Measurements from ENCODE around the gene LBP. TPM values are rescaled to one million over a fixed set of nuclear protein-coding genes. Genes with fewer than 3 reads are reported as not detected.

LBP gene
- total RNA-seq, 1 donor from 2014 or later: not detected

DNA sequence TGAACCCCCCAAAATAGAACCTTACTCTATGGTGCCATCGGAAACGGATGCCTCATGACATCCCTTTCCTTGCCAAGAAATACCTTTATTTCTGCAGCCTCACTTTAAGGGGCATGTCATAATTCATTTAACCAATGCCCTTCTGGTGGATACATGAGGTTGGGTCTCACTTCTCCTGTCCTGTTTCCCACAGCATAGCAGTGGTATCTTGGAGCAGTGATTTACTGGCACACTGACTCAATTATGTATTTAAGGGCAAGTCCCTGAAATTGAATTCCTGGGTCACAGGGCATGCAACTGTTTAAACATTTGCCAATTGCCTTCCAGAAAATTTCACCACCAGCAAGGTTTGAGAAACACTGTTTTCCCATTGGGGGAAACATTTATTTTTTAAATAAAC, 639 bp upstream of the LBP start:
- H3K4me3 ChIP-seq (ENCODE audit: low read depth, low read length): no peak overlapping the region
- DNase-seq (ENCODE audit: low read depth): peak; percentile 66
- TF ChIP-seq, protein P1, sequence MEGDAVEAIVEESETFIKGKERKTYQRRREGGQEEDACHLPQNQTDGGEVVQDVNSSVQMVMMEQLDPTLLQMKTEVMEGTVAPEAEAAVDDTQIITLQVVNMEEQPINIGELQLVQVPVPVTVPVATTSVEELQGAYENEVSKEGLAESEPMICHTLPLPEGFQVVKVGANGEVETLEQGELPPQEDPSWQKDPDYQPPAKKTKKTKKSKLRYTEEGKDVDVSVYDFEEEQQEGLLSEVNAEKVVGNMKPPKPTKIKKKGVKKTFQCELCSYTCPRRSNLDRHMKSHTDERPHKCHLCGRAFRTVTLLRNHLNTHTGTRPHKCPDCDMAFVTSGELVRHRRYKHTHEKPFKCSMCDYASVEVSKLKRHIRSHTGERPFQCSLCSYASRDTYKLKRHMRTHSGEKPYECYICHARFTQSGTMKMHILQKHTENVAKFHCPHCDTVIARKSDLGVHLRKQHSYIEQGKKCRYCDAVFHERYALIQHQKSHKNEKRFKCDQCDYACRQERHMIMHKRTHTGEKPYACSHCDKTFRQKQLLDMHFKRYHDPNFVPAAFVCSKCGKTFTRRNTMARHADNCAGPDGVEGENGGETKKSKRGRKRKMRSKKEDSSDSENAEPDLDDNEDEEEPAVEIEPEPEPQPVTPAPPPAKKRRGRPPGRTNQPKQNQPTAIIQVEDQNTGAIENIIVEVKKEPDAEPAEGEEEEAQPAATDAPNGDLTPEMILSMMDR (conservative IDR thresholded peaks at IDR 0.05; ENCODE audit: low read depth, low read length): no peak

- DNase-seq (ENCODE audit: low read depth): no peak
- TF ChIP-seq, protein P1 (conservative IDR thresholded peaks at IDR 0.05; ENCODE audit: low read depth, low read length): no peak
- peak overlapping the region; percentile 3 for H3K4me3 ChIP-seq (ENCODE audit: low read depth, low read length)
Observed at GRCh38 chr20:38346741-38347140, 459 bp downstream of the LBP start.

DNA sequence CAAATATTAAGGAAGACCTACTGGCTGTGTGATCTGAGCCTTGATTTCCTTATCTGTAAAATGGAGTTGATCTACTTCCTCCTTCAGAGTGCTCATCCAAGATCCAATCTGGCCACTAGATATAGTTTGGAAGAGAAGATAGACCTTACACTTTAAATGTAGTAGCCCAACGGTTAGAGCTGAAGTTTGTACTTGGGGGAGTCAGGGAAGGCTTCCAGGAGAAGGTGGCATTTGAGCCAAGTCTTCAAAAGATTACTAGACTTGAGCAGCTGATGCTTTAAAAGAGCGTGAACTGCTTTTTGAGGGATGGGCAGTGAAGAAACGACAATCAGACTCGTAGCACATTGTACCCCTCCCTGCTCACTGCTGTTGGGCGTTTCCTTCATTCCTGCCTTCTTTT, 3.6 kb downstream of the LBP start:
- H3K4me3 ChIP-seq (ENCODE audit: low read depth, low read length): no peak overlapping the region
- TF ChIP-seq, protein P1 (conservative IDR thresholded peaks at IDR 0.05; ENCODE audit: low read depth, low read length): no peak
- DNase-seq (ENCODE audit: low read depth): no peak

GRCh38 chr20:38350879-38351775, 4.8 kb downstream of the LBP start:
- DNase-seq (ENCODE audit: low read depth): no peak
- TF ChIP-seq, protein P1 (conservative IDR thresholded peaks at IDR 0.05; ENCODE audit: low read depth, low read length): no peak
- H3K4me3 ChIP-seq (ENCODE audit: low read depth, low read length): no peak overlapping the region

- TF ChIP-seq, protein P1 (conservative IDR thresholded peaks at IDR 0.05; ENCODE audit: low read depth, low read length): no peak
- H3K4me3 ChIP-seq (ENCODE audit: low read depth, low read length): no peak overlapping the region
- no peak for DNase-seq (ENCODE audit: low read depth)
Observed at GRCh38 chr20:38353316-38353715, 7.0 kb downstream of the LBP start.

DNA sequence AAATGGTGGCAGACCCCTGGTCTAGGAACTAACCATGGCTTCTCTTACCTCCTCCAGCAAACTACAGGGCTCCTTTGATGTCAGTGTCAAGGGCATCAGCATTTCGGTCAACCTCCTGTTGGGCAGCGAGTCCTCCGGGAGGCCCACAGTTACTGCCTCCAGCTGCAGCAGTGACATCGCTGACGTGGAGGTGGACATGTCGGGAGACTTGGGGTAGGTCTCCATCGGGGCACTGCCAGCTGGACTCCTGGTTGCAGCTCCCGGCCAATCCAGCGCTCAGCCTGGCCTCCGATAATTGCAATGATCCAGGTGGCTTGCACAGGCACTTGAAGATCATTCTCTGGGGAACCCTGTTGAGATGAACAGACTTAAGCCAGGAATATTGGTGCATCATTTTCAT, 7.9 kb downstream of the LBP start:
- TF ChIP-seq, protein P1 (conservative IDR thresholded peaks at IDR 0.05; ENCODE audit: low read depth, low read length): no peak
- no peak overlapping the region for H3K4me3 ChIP-seq (ENCODE audit: low read depth, low read length)
- no peak for DNase-seq (ENCODE audit: low read depth)

All from epithelial cell of proximal tubule (primary cell).